ENCODE data around the gene PPP2R2B.

Gene PPP2R2B

GRCh38 chr5:146756546-146756945 lies 122.0 kb downstream of the PPP2R2B start:
- TF ChIP-seq, protein P1, sequence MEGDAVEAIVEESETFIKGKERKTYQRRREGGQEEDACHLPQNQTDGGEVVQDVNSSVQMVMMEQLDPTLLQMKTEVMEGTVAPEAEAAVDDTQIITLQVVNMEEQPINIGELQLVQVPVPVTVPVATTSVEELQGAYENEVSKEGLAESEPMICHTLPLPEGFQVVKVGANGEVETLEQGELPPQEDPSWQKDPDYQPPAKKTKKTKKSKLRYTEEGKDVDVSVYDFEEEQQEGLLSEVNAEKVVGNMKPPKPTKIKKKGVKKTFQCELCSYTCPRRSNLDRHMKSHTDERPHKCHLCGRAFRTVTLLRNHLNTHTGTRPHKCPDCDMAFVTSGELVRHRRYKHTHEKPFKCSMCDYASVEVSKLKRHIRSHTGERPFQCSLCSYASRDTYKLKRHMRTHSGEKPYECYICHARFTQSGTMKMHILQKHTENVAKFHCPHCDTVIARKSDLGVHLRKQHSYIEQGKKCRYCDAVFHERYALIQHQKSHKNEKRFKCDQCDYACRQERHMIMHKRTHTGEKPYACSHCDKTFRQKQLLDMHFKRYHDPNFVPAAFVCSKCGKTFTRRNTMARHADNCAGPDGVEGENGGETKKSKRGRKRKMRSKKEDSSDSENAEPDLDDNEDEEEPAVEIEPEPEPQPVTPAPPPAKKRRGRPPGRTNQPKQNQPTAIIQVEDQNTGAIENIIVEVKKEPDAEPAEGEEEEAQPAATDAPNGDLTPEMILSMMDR (conservative IDR thresholded peaks at IDR 0.05) = no peak
- H3K27ac ChIP-seq = no peak overlapping the region

DNA sequence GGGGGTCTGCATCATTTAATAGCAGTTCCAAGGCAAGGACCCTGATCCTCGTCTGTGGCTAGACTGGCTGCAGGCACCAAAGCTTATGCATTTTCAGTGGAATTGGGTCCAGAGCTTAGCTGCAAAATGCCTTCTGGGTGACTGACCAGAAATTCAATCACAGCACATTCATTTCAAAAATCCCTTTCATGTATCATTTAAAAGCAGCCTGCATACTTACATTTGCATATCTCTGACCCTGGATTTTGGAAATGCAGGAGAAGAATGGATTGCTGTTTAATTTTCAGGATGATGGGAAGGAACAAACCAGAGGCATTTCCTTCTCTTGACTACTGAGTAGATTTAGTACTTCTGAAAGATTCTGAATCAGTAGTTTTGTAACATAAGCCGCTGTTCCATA lies 122.8 kb downstream of the PPP2R2B start:
- TF ChIP-seq, protein P1 (conservative IDR thresholded peaks at IDR 0.05) = no peak
- H3K27ac ChIP-seq = no peak overlapping the region

DNA sequence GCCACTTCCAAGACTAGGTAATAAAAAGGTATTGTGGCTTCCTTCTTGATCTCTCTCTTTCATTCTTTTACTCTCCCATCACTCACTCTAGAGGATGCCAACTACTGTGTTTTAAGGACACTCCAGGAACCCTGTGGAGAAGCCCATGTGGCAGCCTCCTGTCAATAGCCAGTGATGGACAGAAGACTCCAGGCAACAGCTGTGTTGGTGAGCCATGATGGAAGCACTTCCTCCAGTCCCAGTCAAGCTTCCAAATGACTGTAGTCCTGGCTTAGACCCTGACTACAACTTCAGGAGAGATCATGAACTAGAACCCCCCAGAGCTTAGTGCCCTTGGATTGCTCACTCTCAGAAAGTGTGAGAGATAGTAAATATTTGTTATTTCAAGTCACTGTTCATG lies 123.9 kb downstream of the PPP2R2B start:
- H3K27ac ChIP-seq = no peak overlapping the region
- TF ChIP-seq, protein P1 (conservative IDR thresholded peaks at IDR 0.05) = no peak

DNA sequence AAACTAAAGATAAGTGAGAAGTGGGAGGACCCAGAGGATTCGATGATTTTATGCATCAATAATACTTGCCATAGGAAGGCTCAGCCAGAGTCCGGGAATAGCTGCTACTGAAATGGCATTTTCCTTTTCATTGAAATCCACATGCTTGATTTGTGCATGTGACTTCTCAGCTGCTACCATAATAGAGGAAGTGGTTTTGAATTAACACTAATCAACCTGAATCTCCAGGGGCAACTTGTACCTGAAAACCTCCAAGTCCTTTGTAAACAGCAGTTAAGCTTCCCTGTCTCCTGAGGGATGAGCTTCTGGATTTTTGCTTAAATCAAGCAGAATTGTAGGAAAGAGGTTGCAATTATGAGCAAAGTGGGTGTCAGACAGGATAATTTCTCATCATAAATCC lies 124.9 kb downstream of the PPP2R2B start:
- TF ChIP-seq, protein P1 (conservative IDR thresholded peaks at IDR 0.05) = no peak
- no peak overlapping the region for H3K27ac ChIP-seq

DNA sequence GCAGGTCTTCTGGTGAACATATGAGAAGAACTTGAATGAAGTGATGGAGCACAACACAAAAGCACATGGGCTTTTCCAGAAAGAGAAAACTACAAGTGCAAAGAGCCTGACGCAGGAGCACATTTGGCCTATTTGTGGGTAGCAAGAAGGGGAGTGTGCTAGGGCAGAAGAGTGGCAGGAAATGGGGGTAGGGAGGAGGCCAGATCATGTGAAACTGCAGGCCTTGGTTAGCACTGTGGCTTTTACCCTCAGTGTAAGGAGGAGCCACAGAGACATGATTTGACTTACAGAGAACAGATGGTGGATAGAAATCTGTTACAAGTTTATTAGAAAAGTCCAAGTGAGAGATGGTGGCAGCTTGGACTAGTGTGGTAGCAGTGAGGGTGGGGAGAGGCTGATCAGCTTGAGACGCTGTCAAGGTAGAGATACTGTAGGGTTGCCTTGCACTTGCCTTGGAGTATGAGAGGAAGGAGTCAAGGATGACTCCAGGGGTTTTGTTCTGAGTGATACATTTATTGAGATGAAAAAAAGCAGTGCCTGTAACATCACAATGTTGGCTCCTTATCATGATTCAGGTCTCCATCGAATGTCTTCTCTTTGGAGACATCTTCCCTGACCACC lies 126.7 kb downstream of the PPP2R2B start:
- TF ChIP-seq, protein P1 (conservative IDR thresholded peaks at IDR 0.05) = no peak
- no peak overlapping the region for H3K27ac ChIP-seq

DNA sequence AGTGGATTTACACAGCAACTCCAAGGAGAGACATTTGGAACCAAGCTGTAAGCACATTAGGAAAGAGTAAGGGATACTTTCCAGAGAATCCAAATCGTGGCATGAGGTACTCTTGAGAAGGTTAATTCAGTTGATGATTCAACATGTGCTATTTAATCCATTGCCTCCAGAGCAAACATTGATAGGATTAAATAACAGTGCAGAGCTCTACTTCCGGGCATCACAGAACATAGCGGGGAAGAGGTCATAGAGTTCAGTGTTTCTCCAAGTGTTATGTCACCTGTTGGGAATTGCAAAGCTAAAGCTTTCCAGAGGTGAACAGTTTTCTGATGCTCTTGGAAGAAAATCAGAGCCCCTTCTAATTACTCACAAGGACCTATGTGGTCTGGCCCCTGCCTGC lies 127.5 kb downstream of the PPP2R2B start:
- H3K27ac ChIP-seq = no peak overlapping the region
- TF ChIP-seq, protein P1 (conservative IDR thresholded peaks at IDR 0.05) = no peak

GRCh38 chr5:146748533-146748932 lies 130.0 kb downstream of the PPP2R2B start:
- TF ChIP-seq, protein P1 (conservative IDR thresholded peaks at IDR 0.05) = no peak
- H3K27ac ChIP-seq = no peak overlapping the region

Data from VCaP (cell line).